Pancreas (tissue), 10 donors: Measurements from ENCODE around the gene CBFA2T3. TPM values are rescaled to one million over a fixed set of nuclear protein-coding genes. Genes with fewer than 3 reads are reported as not detected.

Experiments
- ATAC-seq, 4 donors: fragments of 200-7000 bp; cut with Tn5 transposase; one replicate each; pipeline versions ENCODE4 v1.8.0 to v1.9.1; 2020; ENCODE audit warnings: mild to moderate bottlenecking in 4 of 4, moderate library complexity in 4 of 4
- DNase-seq, 6 donors: peaks; one replicate each; pipeline ENCODE4 v3.0.0-alpha.2; 2020
- FAIRE-seq: peaks from 2 replicates; lab custom pipeline; 2012; peaks lifted over from hg19 to GRCh38; lab: Jason Lieb, UNC
- H3K27ac ChIP-seq, 4 donors: fragments of 200-600 bp; sonication (generic); 1 replicate in 3 of 4; 2 replicates in 1 of 4; pipeline versions ENCODE4 v1.5.0 to v1.8.0; 2020
- H3K27me3 ChIP-seq, 4 donors: fragments of 200-600 bp; one replicate each; pipeline ENCODE4 v1.8.0; 2021
- H3K36me3 ChIP-seq, 3 donors: fragments of 200-600 bp; sonication (generic) in 1 of 3; one replicate each; pipeline versions ENCODE4 v1.5.0 to v1.8.0; 2020 to 2021
- H3K4me1 ChIP-seq, 3 donors: fragments of 200-600 bp; one replicate each; pipeline ENCODE4 v1.8.0; 2021
- H3K4me3 ChIP-seq, 4 donors: fragments of 200-600 bp; sonication (generic) in 2 of 4; one replicate each; pipeline versions ENCODE4 v1.5.0 to v1.8.0; 2020 to 2021
- H3K9me3 ChIP-seq, 4 donors: fragments of 200-600 bp; one replicate each; pipeline ENCODE4 v1.8.0; 2021
- WGBS, 2 donors: extraction: QIAGEN DNeasy Blood & Tissue Kit; methylation state at CpG; one replicate each; pipeline ENCODE4 v1.1.7; 2013; 5-methylcytosine and 5-hydroxymethylcytosine counted together
- intact Hi-C, 3 donors: fragments of 100-400 bp; cut with DNase I; formaldehyde crosslinking; loops; one replicate each; pipeline versions ENCODE4 v1.11.1 to v1.14.2; 2022
- polyA plus RNA-seq, 2 donors: library from polyadenylated mRNA; stranded (reverse); fragments of 200-250 nt; gene quantifications; one replicate each; pipeline ENCODE4 v1.2.3, GENCODE V29; 2013
- total RNA-seq, 6 donors: library from RNA; stranded (reverse); fragmentation: NEBNext Ultra II Directional in 4 of 6; extraction: Animal tissue kit (Norgen Biotek cat#: 25700) in 4 of 6; gene quantifications; one replicate each; pipeline versions ENCODE4 v1.2.1 to v1.2.4, GENCODE V29; 2021 to 2023
- TF ChIP-seq, protein P1 (sequence below), 4 donors: fragments of 200-600 bp; sonication (generic) in 3 of 4; IDR thresholded peaks; one replicate each; pipeline versions ENCODE4 v1.5.0 to v1.8.0; 2021; ENCODE audit warnings: antibody characterized with exemption in 4 of 4
- donor health status: healthy with polysubstance abuse.
- donor health status: DM: no; HTN: no; CAD: no; lungs with moderate emphysema.
- donor health status: DM: no; HTN: no; CAD: no.
- donor health status: control.
- donor health status: control.
- donor health status: Bipolar disorder and iron deficiency.
- donor health status: DM: yes; HTN: yes; CAD: no.
- donor health status: DM: no; HTN: no; CAD: no.
- donor health status: DM: no; HTN: no; CAD: no.
- donor health status: DM: yes; HTN: yes; CAD: no.

CBFA2T3 gene
- total and polyA plus RNA-seq, 8 donors: 8.7 to 27.0 (median 21.9) TPM

DNA sequence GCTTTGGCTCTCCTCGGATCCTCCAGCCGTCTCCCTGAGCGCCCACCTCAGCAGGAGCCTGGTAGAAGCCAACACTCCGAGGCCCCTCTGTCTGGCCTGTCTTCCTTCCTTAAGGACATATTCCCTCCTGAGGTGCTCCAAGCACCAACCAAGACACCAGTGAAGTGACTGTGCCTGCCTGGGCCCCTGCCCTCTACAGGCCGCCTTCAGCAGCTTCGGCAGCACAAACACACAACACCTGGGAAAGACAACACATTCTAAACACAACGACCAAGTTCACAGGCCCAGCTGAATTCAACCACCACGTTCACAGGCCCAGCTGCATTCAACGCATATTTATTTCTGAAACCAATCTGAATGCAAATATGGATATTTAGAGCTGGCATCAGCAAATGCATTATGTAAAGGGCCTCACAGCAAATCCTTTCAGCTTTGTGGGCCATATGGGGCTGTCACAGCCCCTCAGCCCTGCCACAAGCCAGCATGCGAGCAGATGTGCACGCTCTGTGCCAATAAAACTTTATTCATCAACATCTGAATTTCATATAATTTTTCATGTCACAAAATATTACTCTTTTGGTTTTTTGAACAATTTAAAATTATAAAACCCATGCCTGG, 132.5 kb downstream of the CBFA2T3 start:
- no peak for DNase-seq
- no peak for ATAC-seq
- TF ChIP-seq, protein P1, sequence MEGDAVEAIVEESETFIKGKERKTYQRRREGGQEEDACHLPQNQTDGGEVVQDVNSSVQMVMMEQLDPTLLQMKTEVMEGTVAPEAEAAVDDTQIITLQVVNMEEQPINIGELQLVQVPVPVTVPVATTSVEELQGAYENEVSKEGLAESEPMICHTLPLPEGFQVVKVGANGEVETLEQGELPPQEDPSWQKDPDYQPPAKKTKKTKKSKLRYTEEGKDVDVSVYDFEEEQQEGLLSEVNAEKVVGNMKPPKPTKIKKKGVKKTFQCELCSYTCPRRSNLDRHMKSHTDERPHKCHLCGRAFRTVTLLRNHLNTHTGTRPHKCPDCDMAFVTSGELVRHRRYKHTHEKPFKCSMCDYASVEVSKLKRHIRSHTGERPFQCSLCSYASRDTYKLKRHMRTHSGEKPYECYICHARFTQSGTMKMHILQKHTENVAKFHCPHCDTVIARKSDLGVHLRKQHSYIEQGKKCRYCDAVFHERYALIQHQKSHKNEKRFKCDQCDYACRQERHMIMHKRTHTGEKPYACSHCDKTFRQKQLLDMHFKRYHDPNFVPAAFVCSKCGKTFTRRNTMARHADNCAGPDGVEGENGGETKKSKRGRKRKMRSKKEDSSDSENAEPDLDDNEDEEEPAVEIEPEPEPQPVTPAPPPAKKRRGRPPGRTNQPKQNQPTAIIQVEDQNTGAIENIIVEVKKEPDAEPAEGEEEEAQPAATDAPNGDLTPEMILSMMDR (IDR thresholded peaks at IDR 0.05): no peak
- 78 to 80% methylated on average over 11 of the region's 11 CpGs for WGBS, 2 donors
- Histone ChIP-seq H3K4me3 (no peak overlapping the region), H3K4me1 (no peaks in the 10 kb centered on the region), H3K9me3 (no peaks in the 10 kb centered on the region), H3K36me3 (no peaks in the 10 kb centered on the region), H3K27me3 (no peaks in the 10 kb centered on the region), H3K27ac (no peak overlapping the region)
- intact Hi-C loops: no loop called here
- FAIRE-seq: no peak

DNA sequence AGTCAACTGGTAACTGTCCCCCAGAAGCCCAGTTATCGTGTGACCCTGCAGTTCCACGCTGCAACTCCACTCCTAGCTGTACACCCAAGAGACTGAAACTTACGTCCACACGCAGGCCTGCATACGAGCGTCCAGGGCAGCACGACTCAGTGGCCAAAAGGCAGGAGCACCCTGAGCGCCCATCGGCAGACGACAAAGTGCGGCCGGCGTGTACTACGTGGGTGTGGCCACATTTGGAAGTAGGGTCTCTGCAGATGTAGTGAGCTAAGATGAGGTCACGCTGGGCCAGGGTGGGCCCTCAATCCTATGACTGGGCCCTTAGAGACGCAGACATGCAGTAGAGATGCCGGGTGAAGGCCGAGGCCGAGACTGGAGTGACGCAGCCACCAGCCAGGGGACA, 133.8 kb downstream of the CBFA2T3 start:
- no peaks in the 10 kb centered on the region for H3K9me3 ChIP-seq
- no peaks in the 10 kb centered on the region for H3K27me3 ChIP-seq
- H3K4me1 ChIP-seq: no peaks in the 10 kb centered on the region
- TF ChIP-seq, protein P1 (IDR thresholded peaks at IDR 0.05): no peak
- WGBS, 2 donors: 93% methylated on average over 20 of the region's 20 CpGs
- intact Hi-C loops: no loop called here
- FAIRE-seq (no peak), ATAC-seq (no peak), DNase-seq (peak in 1 of 6 donors; percentile 44)
- H3K27ac ChIP-seq: no peak overlapping the region
- no peaks in the 10 kb centered on the region for H3K36me3 ChIP-seq
- H3K4me3 ChIP-seq: no peak overlapping the region

DNA sequence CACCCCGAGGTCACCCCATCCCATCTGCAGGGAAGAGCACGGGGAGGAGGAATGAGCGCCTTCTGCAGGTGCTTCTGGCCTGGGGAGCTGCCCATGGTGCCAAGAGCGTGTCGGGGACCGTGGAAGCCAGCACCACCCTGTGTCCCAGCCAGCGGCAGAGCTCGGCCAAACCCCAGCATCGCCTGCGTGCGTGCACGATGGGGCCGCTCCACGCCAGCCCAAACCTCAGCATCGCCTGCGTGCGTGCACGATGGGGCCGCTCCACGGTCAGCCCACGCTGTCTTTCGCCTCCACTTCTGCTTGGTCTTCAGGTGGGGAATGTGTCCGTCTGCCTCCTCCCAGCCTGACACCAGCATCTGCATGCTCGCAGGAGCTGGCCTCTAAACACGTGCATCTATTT, 134.2 kb downstream of the CBFA2T3 start:
- ATAC-seq (no peak), DNase-seq (peak in 1 of 6 donors; percentile 47), FAIRE-seq (no peak)
- no peaks in the 10 kb centered on the region for H3K4me1 ChIP-seq
- H3K36me3 ChIP-seq: no peaks in the 10 kb centered on the region
- no peak overlapping the region for H3K4me3 ChIP-seq
- no peaks in the 10 kb centered on the region for H3K9me3 ChIP-seq
- H3K27ac ChIP-seq: no peak overlapping the region
- intact Hi-C loops: no loop called here
- TF ChIP-seq, protein P1 (IDR thresholded peaks at IDR 0.05): no peak
- WGBS, 2 donors: 94 to 95% methylated on average over 25 of the region's 25 CpGs
- no peaks in the 10 kb centered on the region for H3K27me3 ChIP-seq

DNA sequence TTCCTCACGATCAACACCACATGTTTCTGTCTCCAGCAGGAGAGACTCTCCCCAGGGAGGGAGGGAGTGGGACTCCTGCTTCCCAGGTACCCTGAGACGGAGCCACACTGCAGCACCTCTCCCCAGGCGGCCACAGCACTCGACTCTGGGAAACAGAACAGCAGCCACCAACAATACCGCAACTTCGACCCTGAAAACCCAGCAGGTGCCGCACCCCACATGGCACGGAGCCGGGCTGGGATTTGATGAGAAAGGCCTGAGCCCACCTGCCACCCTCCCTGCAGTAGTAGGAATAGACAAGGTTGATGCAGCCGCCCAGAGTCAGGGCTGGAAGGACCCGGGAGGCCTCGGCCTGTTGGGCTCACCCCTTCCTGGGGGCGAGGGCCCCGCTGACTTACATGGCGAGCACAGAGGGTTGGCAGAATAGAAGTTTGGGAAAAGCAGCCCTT, 134.7 kb downstream of the CBFA2T3 start:
- intact Hi-C loops: no loop called here
- 91 to 92% methylated on average over 15 of the region's 15 CpGs for WGBS, 2 donors
- Histone ChIP-seq H3K27ac (no peak overlapping the region), H3K9me3 (no peaks in the 10 kb centered on the region), H3K36me3 (no peaks in the 10 kb centered on the region), H3K4me3 (no peak overlapping the region), H3K4me1 (no peaks in the 10 kb centered on the region), H3K27me3 (no peaks in the 10 kb centered on the region)
- no peak for ATAC-seq
- TF ChIP-seq, protein P1 (IDR thresholded peaks at IDR 0.05): no peak
- no peak for FAIRE-seq
- DNase-seq: peak in 1 of 6 donors; percentile 57

DNA sequence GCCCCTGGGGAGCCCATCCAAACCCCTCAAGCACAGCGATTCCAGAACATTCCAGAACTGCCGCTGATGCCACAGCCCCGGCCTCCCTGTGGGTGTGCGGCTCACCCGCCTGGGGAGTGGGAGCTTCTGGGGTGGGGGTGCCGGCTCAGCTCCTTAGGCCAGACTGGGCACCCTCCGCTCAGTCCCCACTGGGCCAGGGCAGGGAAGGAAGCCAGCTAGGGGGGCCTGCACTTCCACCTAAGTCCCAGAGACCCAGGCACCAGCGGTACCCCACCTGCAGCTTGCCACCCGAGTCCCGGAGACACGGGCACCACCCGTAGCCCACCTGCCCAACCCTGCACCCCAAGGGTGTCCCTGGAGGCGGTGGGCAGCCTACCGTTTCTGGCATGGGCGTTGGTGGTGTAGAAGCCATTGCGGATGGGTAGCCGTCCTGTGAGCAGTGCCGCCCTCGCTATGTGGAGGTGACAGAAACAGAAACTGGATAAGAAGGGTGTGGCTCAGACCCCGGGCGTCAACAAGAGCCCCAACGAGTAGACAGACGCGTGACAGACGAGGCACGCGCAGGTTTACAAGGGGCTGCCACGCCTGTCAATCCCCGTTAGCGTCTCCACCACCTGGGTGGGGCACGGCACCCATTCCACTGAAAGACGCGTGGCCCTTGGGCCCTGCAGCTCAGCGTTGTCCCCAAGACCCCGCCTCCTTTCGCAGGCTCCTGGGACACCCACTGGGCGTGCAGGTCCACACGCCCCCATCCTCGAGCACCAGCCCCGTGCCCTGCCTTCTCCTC, 135.3 kb downstream of the CBFA2T3 start:
- H3K4me3 ChIP-seq: no peak overlapping the region
- no peaks in the 10 kb centered on the region for H3K9me3 ChIP-seq
- H3K27me3 ChIP-seq: no peaks in the 10 kb centered on the region
- no peak for ATAC-seq
- H3K36me3 ChIP-seq: no peaks in the 10 kb centered on the region
- H3K4me1 ChIP-seq: no peaks in the 10 kb centered on the region
- WGBS, 2 donors: 91 to 92% methylated on average over 40 of the region's 40 CpGs
- FAIRE-seq: no peak
- peak in 1 of 6 donors; percentile 68 for DNase-seq
- H3K27ac ChIP-seq: no peak overlapping the region
- intact Hi-C loops: no loop called here
- TF ChIP-seq, protein P1 (IDR thresholded peaks at IDR 0.05): no peak
